HepG2 (cell line): Measurements from ENCODE around the gene SLC35F3. TPM values are rescaled to one million over a fixed set of nuclear protein-coding genes. Genes with fewer than 3 reads are reported as not detected.

ENCODE experiments used
- ATAC-seq: fragments of 200-7000 bp; cut with Tn5 transposase; 3 replicates; pipeline ENCODE4 v1.9.1; 2020; ENCODE audit warnings: mild to moderate bottlenecking, moderate library complexity
- BruUV-seq: library from RNA; stranded (reverse); fragments of 400-500 nt; replicated peaks from 2 replicates; lab custom pipeline; 2021; lab: Mats Ljungman, UMichigan
- CTCF ChIA-PET: fragments of 300-600 bp; formaldehyde crosslinking; extraction: SDS; loops from one replicate; lab custom pipeline; 2021; ENCODE audit warnings: low total read pairs, inconsistent platforms, low intra/inter-chr PET ratio; lab: Yijun Ruan, JAX
- POLR2A ChIA-PET: fragments of 350-600 bp; sonication (Branson Sonifier 250); formaldehyde crosslinking; loops from one replicate; lab custom pipeline; 2020; ENCODE audit warnings: antibody characterized with exemption, inconsistent platforms; lab: Yijun Ruan, JAX
- DNase-seq: peaks from one replicate; pipeline ENCODE4 v3.0.0-alpha.2; 2015; ENCODE audit warnings: low spot score
- FAIRE-seq: peaks from 3 replicates; lab custom pipeline; 2011; peaks lifted over from hg19 to GRCh38; lab: Jason Lieb, UNC
- H2AFZ ChIP-seq: one replicate; pipeline ENCODE4 v1.6.1; 2011; ENCODE audit warnings: low read length, inconsistent platforms
- H3K27ac ChIP-seq: fragments of 300-600 bp; 3 replicates; pipeline ENCODE4 v1.8.0; 2011; ENCODE audit warnings: mixed run types, mild to moderate bottlenecking, mixed read lengths, low read length, inconsistent platforms; ENCODE audit not compliant: insufficient read depth; ENCODE audit errors: extremely low read length
- H3K27me3 ChIP-seq, 2 experiments: fragments of 200-600 bp in 1 of 2; 2 replicates in 1 of 2; 3 replicates in 1 of 2; pipeline versions ENCODE4 v1.6.0 to v1.8.0; 2011; ENCODE audit warnings: low read length in 2 of 2, mild to moderate bottlenecking in 2 of 2, moderate library complexity in 2 of 2, inconsistent platforms in 1 of 2; ENCODE audit not compliant: insufficient read depth in 2 of 2, control insufficient read depth in 1 of 2
- H3K36me3 ChIP-seq, 2 experiments: fragments of 200-600 bp in 1 of 2; replicated peaks in 1 of 2; 2 replicates in 1 of 2; 3 replicates in 1 of 2; pipeline versions ENCODE4 v1.5.1 to v1.8.0; 2011; ENCODE audit warnings: low read length in 2 of 2, inconsistent platforms in 1 of 2; ENCODE audit not compliant: insufficient read depth in 2 of 2, control insufficient read depth in 1 of 2
- H3K4me1 ChIP-seq: 2 replicates; pipeline ENCODE4 v1.5.1; 2012; ENCODE audit warnings: low read length, inconsistent platforms; ENCODE audit not compliant: insufficient read depth
- H3K4me2 ChIP-seq: 2 replicates; pipeline ENCODE4 v1.6.0; 2011; ENCODE audit warnings: low read depth, low read length, inconsistent platforms
- H3K4me3 ChIP-seq, 3 experiments: fragments of 200-600 bp in 1 of 3; sonication (generic), shearing (Covaris generic) in 1 of 3; replicated peaks in 1 of 3; 2 replicates each; pipeline ENCODE4 v1.5.1; 2011 to 2016; ENCODE audit warnings: low read length in 3 of 3, inconsistent platforms in 2 of 3, low read depth in 2 of 3, mild to moderate bottlenecking in 2 of 3, control low read depth in 1 of 3, mixed read lengths in 1 of 3; ENCODE audit not compliant: insufficient read depth in 1 of 3
- H3K79me2 ChIP-seq: one replicate; pipeline ENCODE4 v1.6.1; 2011; ENCODE audit warnings: low read length, inconsistent platforms; ENCODE audit not compliant: insufficient read depth
- H3K9ac ChIP-seq: 2 replicates; pipeline ENCODE4 v1.6.0; 2011; ENCODE audit warnings: mild to moderate bottlenecking, low read depth, low read length, inconsistent platforms; ENCODE audit not compliant: insufficient read depth
- H3K9me3 ChIP-seq: 2 replicates; pipeline ENCODE4 v1.5.1; 2012; ENCODE audit warnings: mild to moderate bottlenecking, low read length
- H4K20me1 ChIP-seq: 2 replicates; pipeline ENCODE4 v1.6.0; 2011; ENCODE audit warnings: inconsistent platforms, mild to moderate bottlenecking, low read length, moderate library complexity; ENCODE audit not compliant: insufficient read depth
- HNF1B ChIP-seq: sonication (generic); formaldehyde crosslinking; IDR thresholded peaks from 2 replicates; pipeline ENCODE4 v1.5.1; 2020; ENCODE audit warnings: mild to moderate bottlenecking, moderate library complexity, missing genetic modification reagents
- MAFG ChIP-seq: sonication (generic); formaldehyde crosslinking; IDR thresholded peaks from 2 replicates; pipeline ENCODE4 v1.5.1; 2020; ENCODE audit warnings: mild to moderate bottlenecking, missing genetic modification reagents
- PRDM4 ChIP-seq: sonication (generic); formaldehyde crosslinking; IDR thresholded peaks from 2 replicates; pipeline ENCODE4 v1.9.0; 2021; ENCODE audit warnings: missing genetic modification reagents, borderline replicate concordance
- RAD21 ChIP-seq: fragments of 450-650 bp; formaldehyde crosslinking; IDR thresholded peaks from 2 replicates; pipeline ENCODE4 v1.5.0; 2020; ENCODE audit warnings: mild to moderate bottlenecking
- SRF ChIP-seq: IDR thresholded peaks from 2 replicates; pipeline ENCODE4 v1.6.1; 2011; ENCODE audit warnings: mild to moderate bottlenecking, low read depth, low read length, moderate library complexity
- ZBTB10 ChIP-seq: sonication (generic); formaldehyde crosslinking; IDR thresholded peaks from 2 replicates; pipeline ENCODE4 v1.4.0; 2020; ENCODE audit warnings: missing genetic modification reagents, borderline replicate concordance
- ZFP62 ChIP-seq: sonication (generic); formaldehyde crosslinking; IDR thresholded peaks from 2 replicates; pipeline ENCODE4 v1.4.0; 2020; ENCODE audit warnings: missing genetic modification reagents
- ZNF501 ChIP-seq: sonication (generic); formaldehyde crosslinking; IDR thresholded peaks from 2 replicates; pipeline ENCODE4 v1.5.1; 2020; ENCODE audit warnings: mild to moderate bottlenecking, moderate library complexity, missing genetic modification reagents
- ZNF543 ChIP-seq: sonication (generic); formaldehyde crosslinking; IDR thresholded peaks from 2 replicates; pipeline ENCODE4 v1.4.0; 2020; ENCODE audit warnings: mild to moderate bottlenecking, missing genetic modification reagents
- ZNF556 ChIP-seq: sonication (generic); formaldehyde crosslinking; IDR thresholded peaks from 2 replicates; pipeline ENCODE4 v1.4.0; 2020; ENCODE audit warnings: mild to moderate bottlenecking, missing genetic modification reagents, borderline replicate concordance
- ZNF574 ChIP-seq: sonication (generic); formaldehyde crosslinking; IDR thresholded peaks from 2 replicates; pipeline ENCODE4 v1.4.0; 2020; ENCODE audit warnings: missing genetic modification reagents
- ZNF749 ChIP-seq: sonication (generic); formaldehyde crosslinking; IDR thresholded peaks from 2 replicates; pipeline ENCODE4 v1.8.0; 2022; ENCODE audit warnings: mild to moderate bottlenecking, missing genetic modification reagents, moderate library complexity, borderline replicate concordance
- WGBS: methylation state at CpG from one replicate; pipeline ENCODE4 v1.1.6; 2017; ENCODE audit warnings: low lambda C conversion rate; 5-methylcytosine and 5-hydroxymethylcytosine counted together
- in situ Hi-C: cut with HindIII; loops from 2 replicates; pipeline ENCODE4 v1.10.0; 2017; ENCODE audit warnings: low pct_unique_long_range_greater_than_20kb; ENCODE audit not compliant: extremely low pct_ligation_motif_present
- intact Hi-C: fragments of 100-400 bp; cut with micrococcal nuclease; formaldehyde crosslinking; loops from one replicate; pipeline ENCODE4 v1.10.0; 2022; ENCODE audit not compliant: unreplicated experiment
- polyA plus RNA-seq, 8 experiments: library from polyadenylated mRNA; depleted of rRNA in 3 of 8; stranded (reverse) in 7 of 8; unstranded in 1 of 8; fragments of >200 nt; fragmentation: Illumina TruSeq in 4 of 8; extraction: Trizol in 4 of 8; gene quantifications; 2 replicates each; pipeline versions ENCODE4 v1.2.1 to v1.2.3, GENCODE V29; 2011 to 2016; ENCODE audit warnings: low read depth in 4 of 8, missing spikeins in 1 of 8, mixed read lengths in 1 of 8; ENCODE audit not compliant: insufficient read depth in 1 of 8
- total RNA-seq, 5 experiments: library from RNA; depleted of rRNA; stranded (reverse); fragments of >200 nt; fragmentation: Illumina TruSeq; extraction: Trizol; gene quantifications; 2 replicates each; pipeline ENCODE4 v1.2.3, GENCODE V29; 2016; ENCODE audit warnings: low read depth in 1 of 5

SLC35F3 gene
- total and polyA plus RNA-seq, 2 of the 13 experiments (the other 11 are each of a cell fraction or from before 2014, with no cell fraction given) = not detected

GRCh38 chr1:234000557-234001041, 96.1 kb downstream of the SLC35F3 start:
- no TSS peak for BruUV-seq
- no peak for TF ChIP-seq ZNF543
- TF ChIP-seq HNF1B (CRISPR knock-in tag) = no peak
- no peak for TF ChIP-seq ZBTB10
- TF ChIP-seq ZNF556 (CRISPR knock-in tag) = no peak
- TF ChIP-seq ZNF574 (CRISPR knock-in tag) = no peak
- no peak for TF ChIP-seq SRF
- no peak for TF ChIP-seq PRDM4 (CRISPR knock-in tag)
- no peak for TF ChIP-seq RAD21
- no peak for TF ChIP-seq MAFG (CRISPR knock-in tag)
- TF ChIP-seq ZFP62 (CRISPR knock-in tag) = no peak
- no peak for TF ChIP-seq ZNF501 (CRISPR knock-in tag)
- no peak for TF ChIP-seq ZNF749 (CRISPR knock-in tag)

More at GRCh38 chr1:234000557-234001041, 96.1 kb downstream of the SLC35F3 start:
- ATAC-seq = no peak
- Histone ChIP-seq H3K27ac (no peak overlapping the region), H3K4me1 (no peaks in the 10 kb centered on the region), H3K36me3 (no peaks in the 10 kb centered on the region), H3K4me2 (no peak overlapping the region), H4K20me1 (no peaks in the 10 kb centered on the region), H3K9ac (no peak overlapping the region), H3K9me3 (no peaks in the 10 kb centered on the region), H3K27me3 (peaks cover 0 to 7% of the 10 kb centered on the region in 2 experiments; a peak in 1 of 5 replicates), H3K4me3 (no peak overlapping the region), H3K79me2 (no peaks in the 10 kb centered on the region), H2AFZ (no peak overlapping the region)
- DNase-seq = no peak
- intact Hi-C loops (no loop called here), in situ Hi-C loops (no loop called here)
- no peak for FAIRE-seq
- POLR2A ChIA-PET = no interaction called here
- CTCF ChIA-PET = no interaction called here
- WGBS = 16% methylated on average over 5 of the region's 5 CpGs
